CD14-positive monocyte (primary cell): ENCODE data around the gene CORO2A. TPM values are rescaled to one million over a fixed set of nuclear protein-coding genes. Genes with fewer than 3 reads are reported as not detected.
A peak's percentile ranks its signal among the peaks of the same experiment; 100 is the strongest.

Source experiments
- DNase-seq, 3 donors: peaks; one replicate each; pipeline ENCODE4 v3.0.0-alpha.2; 2011 to 2022
- H2AFZ ChIP-seq: 2 replicates; pipeline ENCODE4 v1.6.0; 2012; ENCODE audit warnings: mild to moderate bottlenecking, low read depth, low read length, inconsistent platforms; ENCODE audit not compliant: insufficient read depth, poor library complexity, severe bottlenecking
- H3K27ac ChIP-seq, 2 donors: 1 replicate in 1 of 2; 2 replicates in 1 of 2; pipeline ENCODE4 v1.5.1; 2012 to 2013; ENCODE audit warnings: low read length in 2 of 2, control low read depth in 1 of 2, inconsistent platforms in 1 of 2, low read depth in 1 of 2, mild to moderate bottlenecking in 1 of 2
- H3K27me3 ChIP-seq, 2 donors: one replicate each; pipeline versions ENCODE4 v1.6.0 to v1.6.1; 2011 to 2013; ENCODE audit warnings: low read length in 2 of 2; ENCODE audit not compliant: control insufficient read depth in 2 of 2, insufficient read depth in 2 of 2
- H3K36me3 ChIP-seq, 2 donors: replicated peaks in 1 of 2; 1 replicate in 1 of 2; 2 replicates in 1 of 2; pipeline versions ENCODE4 v1.5.1 to v1.6.1; 2012 to 2013; ENCODE audit warnings: low read length in 2 of 2, control low read depth in 1 of 2, inconsistent platforms in 1 of 2, mild to moderate bottlenecking in 1 of 2; ENCODE audit not compliant: insufficient read depth in 2 of 2, control insufficient read depth in 1 of 2
- H3K4me1 ChIP-seq, 2 donors: 1 replicate in 1 of 2; 2 replicates in 1 of 2; pipeline versions ENCODE4 v1.5.1 to v1.6.1; 2012 to 2013; ENCODE audit warnings: low read length in 2 of 2, control low read depth in 1 of 2, inconsistent platforms in 1 of 2, mild to moderate bottlenecking in 1 of 2, moderate library complexity in 1 of 2; ENCODE audit not compliant: insufficient read depth in 2 of 2, control insufficient read depth in 1 of 2
- H3K4me2 ChIP-seq: replicated peaks from 2 replicates; pipeline ENCODE3; 2012; ENCODE audit warnings: low read length, moderate library complexity, mild to moderate bottlenecking; ENCODE audit not compliant: poor library complexity, severe bottlenecking; ENCODE audit errors: extremely low read depth
- H3K4me3 ChIP-seq, 3 experiments: fragments of 200-600 bp in 1 of 3; sonication (generic) in 1 of 3; replicated peaks in 1 of 3; 1 replicate in 2 of 3; 2 replicates in 1 of 3; pipeline ENCODE4 v1.5.1; 2011 to 2013; ENCODE audit warnings: low read length in 3 of 3, mild to moderate bottlenecking in 3 of 3, control low read depth in 2 of 3, low read depth in 2 of 3, inconsistent platforms in 1 of 3, moderate library complexity in 1 of 3
- H3K79me2 ChIP-seq: 2 replicates; pipeline ENCODE4 v1.6.0; 2012; ENCODE audit warnings: mild to moderate bottlenecking, control low read depth, inconsistent platforms, low read length, moderate library complexity; ENCODE audit not compliant: insufficient read depth
- H3K9ac ChIP-seq: 2 replicates; pipeline ENCODE4 v1.6.0; 2017; ENCODE audit warnings: low read length, mild to moderate bottlenecking; ENCODE audit not compliant: insufficient read depth, poor library complexity, severe bottlenecking
- H3K9me3 ChIP-seq, 2 donors: replicated peaks in 1 of 2; 1 replicate in 1 of 2; 2 replicates in 1 of 2; pipeline versions ENCODE4 v1.5.1 to v1.6.1; 2012 to 2013; ENCODE audit warnings: low read length in 2 of 2, control low read depth in 1 of 2; ENCODE audit not compliant: control insufficient read depth in 1 of 2, insufficient read depth in 1 of 2
- H4K20me1 ChIP-seq: 2 replicates; pipeline ENCODE4 v1.6.0; 2012; ENCODE audit warnings: mild to moderate bottlenecking, low read length, control low read depth, moderate library complexity; ENCODE audit not compliant: insufficient read depth
- H3K27ac Mint-ChIP-seq, 7 donors: one replicate each; pipeline ENCODE4 v1.8.0; 2020; ENCODE audit warnings: mild to moderate bottlenecking in 7 of 7, mixed read lengths in 7 of 7, moderate library complexity in 6 of 7, inconsistent platforms in 2 of 7
- H3K27me3 Mint-ChIP-seq, 3 donors: one replicate each; pipeline ENCODE4 v1.8.0; 2021 to 2022; ENCODE audit warnings: low read depth in 3 of 3, mild to moderate bottlenecking in 3 of 3, mixed read lengths in 3 of 3, moderate library complexity in 3 of 3, inconsistent platforms in 1 of 3
- H3K36me3 Mint-ChIP-seq, 2 donors: one replicate each; pipeline ENCODE4 v1.8.0; 2020; ENCODE audit warnings: mixed read lengths in 2 of 2, inconsistent platforms in 1 of 2, mild to moderate bottlenecking in 1 of 2
- H3K4me1 Mint-ChIP-seq: one replicate; pipeline ENCODE4 v1.8.0; 2020; ENCODE audit warnings: mild to moderate bottlenecking, mixed read lengths
- H3K4me3 Mint-ChIP-seq, 2 donors: one replicate each; pipeline ENCODE4 v1.8.0; 2020; ENCODE audit warnings: mild to moderate bottlenecking in 2 of 2, mixed read lengths in 2 of 2, moderate library complexity in 1 of 2
- H3K9me3 Mint-ChIP-seq, 7 donors: one replicate each; pipeline ENCODE4 v1.8.0; 2020 to 2022; ENCODE audit warnings: mixed read lengths in 7 of 7, mild to moderate bottlenecking in 6 of 7, moderate library complexity in 6 of 7, inconsistent platforms in 2 of 7
- CTCF ChIP-seq: fragments of 200-600 bp; IDR thresholded peaks from one replicate; pipeline ENCODE4 v1.8.0; 2022; ENCODE audit warnings: antibody characterized with exemption, mild to moderate bottlenecking
- WGBS: methylation state at CpG from one replicate; pipeline ENCODE4 v1.1.5; 2013; ENCODE audit warnings: missing lambda C conversion rate; ENCODE audit not compliant: insufficient coverage; 5-methylcytosine and 5-hydroxymethylcytosine counted together
- intact Hi-C, 2 donors: fragments of 100-400 bp; cut with micrococcal nuclease; formaldehyde crosslinking; loops; one replicate each; pipeline versions ENCODE4 v1.15.0 to v1.15.1; 2023
- polyA plus RNA-seq, 3 donors: library from polyadenylated mRNA; depleted of rRNA in 1 of 3; unstranded in 2 of 3; stranded (reverse) in 1 of 3; fragments of 300-500 nt in 2 of 3; fragments of >200 nt in 1 of 3; fragmentation: Illumina TruSeq in 2 of 3; gene quantifications; 1 replicate in 2 of 3; 2 replicates in 1 of 3; pipeline ENCODE4 v1.2.3, GENCODE V29; 2012 to 2021

CORO2A gene
- polyA plus RNA-seq, 3 donors: 1.2 to 3.5 (median 2.1) TPM

GRCh38 chr9:98191671-98192502 is 550 bp downstream of the CORO2A start:
- H3K27me3 Mint-ChIP-seq: peaks cover 2 to 11% (median 6%) of the 10 kb centered on the region in 3 donors
- H4K20me1 ChIP-seq: peaks cover 12% of the 10 kb centered on the region
- H3K36me3 ChIP-seq: peaks cover 3 to 5% of the 10 kb centered on the region in 2 donors
- H3K27ac Mint-ChIP-seq: peak overlapping the region in 2 of 7 donors; percentile 35 to 68
- no peaks in the 10 kb centered on the region for H3K9me3 ChIP-seq
- peak overlapping the region; percentile 55 for H3K9ac ChIP-seq
- peak overlapping the region; percentile 82 to 90 for H3K4me3 Mint-ChIP-seq
- H3K4me3 ChIP-seq: peak overlapping the region; percentile 48 to 89 (median 55)
- peaks cover 22 to 28% of the 10 kb centered on the region in 2 donors for H3K4me1 ChIP-seq
- H2AFZ ChIP-seq: peak overlapping the region; percentile 79
- H3K4me1 Mint-ChIP-seq: peaks cover 45% of the 10 kb centered on the region
- intact Hi-C loops: no loop called here
- no peaks in the 10 kb centered on the region for H3K9me3 Mint-ChIP-seq
- no peak for TF ChIP-seq CTCF
- peaks cover 24% of the 10 kb centered on the region for H3K79me2 ChIP-seq
- WGBS: 7% methylated on average over 39 of the region's 47 CpGs
- no peak overlapping the region for H3K27ac ChIP-seq
- H3K4me2 ChIP-seq: peak overlapping the region; percentile 89
- H3K36me3 Mint-ChIP-seq: peaks cover 4 to 16% of the 10 kb centered on the region in 2 donors
- peak in 2 of 3 donors; percentile 12 to 15 for DNase-seq
- H3K27me3 ChIP-seq: no peaks in the 10 kb centered on the region

GRCh38 chr9:98191181-98191608 is 1.2 kb downstream of the CORO2A start:
- H3K4me3 Mint-ChIP-seq: peak overlapping the region; percentile 82 to 90
- H3K9me3 Mint-ChIP-seq: no peaks in the 10 kb centered on the region
- H3K36me3 Mint-ChIP-seq: peaks cover 2 to 12% of the 10 kb centered on the region in 2 donors
- H3K27ac ChIP-seq: no peak overlapping the region
- peaks cover 22 to 28% of the 10 kb centered on the region in 2 donors for H3K4me1 ChIP-seq
- no peak overlapping the region for H3K4me3 ChIP-seq
- no peaks in the 10 kb centered on the region for H3K27me3 ChIP-seq
- peak overlapping the region in 1 of 7 donors; percentile 44 for H3K27ac Mint-ChIP-seq
- peak overlapping the region; percentile 89 for H3K4me2 ChIP-seq
- no peak overlapping the region for H3K9ac ChIP-seq
- H4K20me1 ChIP-seq: peaks cover 12% of the 10 kb centered on the region
- no peak for DNase-seq
- peaks cover 2 to 11% (median 8%) of the 10 kb centered on the region in 3 donors for H3K27me3 Mint-ChIP-seq
- no peak overlapping the region for H2AFZ ChIP-seq
- intact Hi-C loops: no loop called here
- WGBS: 80% methylated on average over 5 of the region's 5 CpGs
- peaks cover 0 to under 1% of the 10 kb centered on the region in 2 donors for H3K36me3 ChIP-seq
- no peaks in the 10 kb centered on the region for H3K9me3 ChIP-seq
- peaks cover 24% of the 10 kb centered on the region for H3K79me2 ChIP-seq
- peaks cover 46% of the 10 kb centered on the region for H3K4me1 Mint-ChIP-seq
- TF ChIP-seq CTCF: no peak
